T-cell (primary cell): ENCODE measurements around the gene ABHD17A. TPM values are rescaled to one million over a fixed set of nuclear protein-coding genes. Genes with fewer than 3 reads are reported as not detected.
A peak's percentile ranks its signal among the peaks of the same experiment; 100 is the strongest.
"Not testable (repeated sequence)": the region's sequence is repeated elsewhere in the genome, so short reads cannot be mapped to it uniquely, and the experiment has no call there.

Source experiments
- ATAC-seq, 4 experiments: fragments of 200-7000 bp in 3 of 4; fragments of 150-1000 bp in 1 of 4; cut with Tn5 transposase; replicated peaks in 1 of 4; 1 replicate in 3 of 4; 2 replicates in 1 of 4; pipeline ENCODE4 v1.10.0; 2021; ENCODE audit warnings: moderate library complexity in 3 of 4, mild to moderate bottlenecking in 2 of 4, moderate number of reproducible peaks in 1 of 4
- CTCF ChIA-PET, 2 donors: fragments of 300-600 bp; sonication (Branson Sonifier 250); formaldehyde crosslinking; loops; one replicate each; lab custom pipeline; 2022; ENCODE audit warnings: antibody characterized with exemption in 2 of 2; lab: Charles Lee
- POLR2A ChIA-PET, 2 donors: fragments of 300-600 bp; sonication (Branson Sonifier 250); formaldehyde crosslinking; loops; one replicate each; lab custom pipeline; 2022; ENCODE audit warnings: antibody characterized with exemption in 2 of 2; lab: Charles Lee
- DNase-seq, 35 experiments: peaks; one replicate each; pipeline versions ENCODE4 v3.0.0 to v3.0.0-alpha.2; 2013 to 2023
- H3K27ac ChIP-seq: one replicate; pipeline ENCODE4 v1.5.1; 2013; ENCODE audit warnings: low read length
- H3K27me3 ChIP-seq, 2 experiments: replicated peaks in 1 of 2; 1 replicate in 1 of 2; 2 replicates in 1 of 2; pipeline versions ENCODE4 v1.6.1 to v1.7.0; 2013; ENCODE audit warnings: low read length in 1 of 2, mixed read lengths in 1 of 2; ENCODE audit not compliant: control insufficient read depth in 2 of 2, insufficient read depth in 2 of 2; ENCODE audit errors: extremely low read depth in 1 of 2
- H3K36me3 ChIP-seq, 2 donors: 1 replicate in 1 of 2; 2 replicates in 1 of 2; pipeline versions ENCODE4 v1.6.1 to v1.7.0; 2013; ENCODE audit warnings: low read length in 1 of 2; ENCODE audit not compliant: control insufficient read depth in 2 of 2, insufficient read depth in 1 of 2; ENCODE audit errors: extremely low read depth in 1 of 2
- H3K4me1 ChIP-seq, 2 experiments: 1 replicate in 1 of 2; 2 replicates in 1 of 2; pipeline versions ENCODE4 v1.6.1 to v1.7.0; 2013; ENCODE audit warnings: low read length in 2 of 2, mixed read lengths in 1 of 2; ENCODE audit not compliant: insufficient read depth in 2 of 2, control insufficient read depth in 1 of 2; ENCODE audit errors: extremely low read depth in 1 of 2
- H3K4me3 ChIP-seq, 2 donors: 1 replicate in 1 of 2; 2 replicates in 1 of 2; pipeline versions ENCODE4 v1.5.1 to v1.7.0; 2013; ENCODE audit warnings: mild to moderate bottlenecking in 2 of 2, low read length in 1 of 2, moderate library complexity in 1 of 2; ENCODE audit not compliant: control insufficient read depth in 1 of 2; ENCODE audit errors: extremely low read depth in 1 of 2
- H3K9me3 ChIP-seq: 2 replicates; pipeline ENCODE4 v1.7.0; 2013
- H3K27ac Mint-ChIP-seq, 2 donors: one replicate each; pipeline ENCODE4 v1.8.0; 2020 to 2021; ENCODE audit warnings: mild to moderate bottlenecking in 2 of 2, mixed read lengths in 2 of 2
- H3K27me3 Mint-ChIP-seq, 2 donors: one replicate each; pipeline ENCODE4 v1.8.0; 2021 to 2022; ENCODE audit warnings: mixed read lengths in 2 of 2
- H3K36me3 Mint-ChIP-seq: one replicate; pipeline ENCODE4 v1.8.0; 2021; ENCODE audit warnings: mixed read lengths
- H3K4me1 Mint-ChIP-seq, 3 donors: one replicate each; pipeline ENCODE4 v1.8.0; 2020 to 2022; ENCODE audit warnings: mixed read lengths in 3 of 3, mild to moderate bottlenecking in 1 of 3
- H3K4me3 Mint-ChIP-seq, 3 donors: one replicate each; pipeline ENCODE4 v1.8.0; 2020 to 2022; ENCODE audit warnings: mild to moderate bottlenecking in 3 of 3, mixed read lengths in 3 of 3, moderate library complexity in 3 of 3
- H3K9me3 Mint-ChIP-seq, 3 donors: one replicate each; pipeline ENCODE4 v1.8.0; 2020 to 2022; ENCODE audit warnings: mixed read lengths in 3 of 3
- WGBS: methylation state at CpG from one replicate; pipeline ENCODE4 v1.1.5; 2013; ENCODE audit warnings: missing lambda C conversion rate; ENCODE audit not compliant: insufficient coverage; 5-methylcytosine and 5-hydroxymethylcytosine counted together
- total RNA-seq, 35 experiments: library from RNA in 6 of 35; stranded (reverse) in 6 of 35; fragments of 120-200 nt in 1 of 35; gene quantifications; one replicate each; pipeline versions ENCODE4 v1.2.1 to v1.2.4 and lab custom pipeline; 2013 to 2026

The ABHD17A gene
- total RNA-seq, 5 donors from 2014 or later (not counting 1 experiment from before 2014, with no cell fraction given): 136 to 185 (median 151) TPM

- Mint-ChIP-seq H3K4me3 (peak overlapping the region; percentile 94 to 99 (median 97)), H3K4me1 (peaks cover 30 to 42% (median 32%) of the 10 kb centered on the region in 3 donors), H3K27ac (peak overlapping the region; percentile 95 to 99), H3K27me3 (no peaks in the 10 kb centered on the region), H3K9me3 (no peaks in the 10 kb centered on the region), H3K36me3 (peaks cover 11% of the 10 kb centered on the region)
- ChIA-PET POLR2A (interaction anchor here in 1 of 2 donors (0.6 kb wide), 1 partner anchor 70 kb away, joined by 3 read pairs; no protein-coding TSS in a partner anchor), CTCF (no interaction called here)
- Histone ChIP-seq H3K36me3 (peaks cover 6 to 15% of the 10 kb centered on the region in 2 donors), H3K9me3 (no peaks in the 10 kb centered on the region), H3K27me3 (no peaks in the 10 kb centered on the region), H3K4me1 (peaks cover 17 to 57% of the 10 kb centered on the region in 2 experiments), H3K27ac (peak overlapping the region; percentile 95), H3K4me3 (peak overlapping the region; percentile 85 to 99)
- DNase-seq: peak; percentile 54 to 92 (median 79)
- peak; percentile 38 to 72 (median 60) for ATAC-seq
- WGBS: 9% methylated on average over 24 of the region's 31 CpGs
These were observed 3.1 kb downstream of the ABHD17A start for GRCh38 chr19:1882089-1882785.

GRCh38 chr19:1881393-1882088 is 3.8 kb downstream of the ABHD17A start:
- H3K4me1 Mint-ChIP-seq: peaks cover 30 to 43% (median 33%) of the 10 kb centered on the region in 3 donors
- WGBS: 25% methylated on average over 14 of the region's 44 CpGs

GRCh38 chr19:1880611-1881392 is 4.5 kb downstream of the ABHD17A start:
- H3K4me1 Mint-ChIP-seq: peaks cover 34 to 49% (median 38%) of the 10 kb centered on the region in 3 donors

More at GRCh38 chr19:1881393-1882088, 3.8 kb downstream of the ABHD17A start:
- H3K36me3 Mint-ChIP-seq: peaks cover 11% of the 10 kb centered on the region
- DNase-seq, H3K9me3 ChIP-seq, H3K27me3 ChIP-seq, H3K9me3 Mint-ChIP-seq, POLR2A ChIA-PET, CTCF ChIA-PET, H3K27me3 Mint-ChIP-seq: not testable (repeated sequence)
- H3K27ac ChIP-seq: peak overlapping the region; percentile 95
- H3K27ac Mint-ChIP-seq: peak overlapping the region; percentile 95 to 99
- peaks cover 6 to 15% of the 10 kb centered on the region in 2 donors for H3K36me3 ChIP-seq
- peaks cover 18 to 61% of the 10 kb centered on the region in 2 experiments for H3K4me1 ChIP-seq
- peak overlapping the region; percentile 85 to 99 for H3K4me3 ChIP-seq
- ATAC-seq: peak in 1 of 4 experiments; percentile 1
- peak overlapping the region; percentile 94 to 99 (median 97) for H3K4me3 Mint-ChIP-seq

GRCh38 chr19:1879982-1880381 is 5.3 kb downstream of the ABHD17A start:
- POLR2A ChIA-PET, H3K27me3 Mint-ChIP-seq, CTCF ChIA-PET, DNase-seq, H3K4me3 ChIP-seq, H3K9me3 Mint-ChIP-seq, ATAC-seq, H3K9me3 ChIP-seq, H3K27me3 ChIP-seq: not testable (repeated sequence)
- H3K4me1 ChIP-seq: peaks cover 20 to 57% of the 10 kb centered on the region in 2 experiments
- peak overlapping the region; percentile 23 for H3K27ac ChIP-seq
- Mint-ChIP-seq H3K36me3 (peaks cover 11% of the 10 kb centered on the region), H3K27ac (peak overlapping the region; percentile 44 to 55), H3K4me3 (peak overlapping the region in 2 of 3 donors; percentile 13 to 45), H3K4me1 (peaks cover 39 to 55% (median 40%) of the 10 kb centered on the region in 3 donors)
- WGBS: 87% methylated on average over 10 of the region's 17 CpGs
- H3K36me3 ChIP-seq: peaks cover 6 to 15% of the 10 kb centered on the region in 2 donors

More at GRCh38 chr19:1880611-1881392, 4.5 kb downstream of the ABHD17A start:
- peaks cover 6 to 15% of the 10 kb centered on the region in 2 donors for H3K36me3 ChIP-seq
- no peak overlapping the region for H3K4me3 ChIP-seq
- H3K27me3 ChIP-seq: no peaks in the 10 kb centered on the region
- H3K27ac Mint-ChIP-seq: peak overlapping the region; percentile 55 to 69
- peak overlapping the region; percentile 41 to 49 (median 45) for H3K4me3 Mint-ChIP-seq
- H3K27ac ChIP-seq: peak overlapping the region; percentile 23
- H3K4me1 ChIP-seq: peaks cover 20 to 61% of the 10 kb centered on the region in 2 experiments
- WGBS: 86% methylated on average over 19 of the region's 35 CpGs
- no peaks in the 10 kb centered on the region for H3K9me3 Mint-ChIP-seq
- ChIA-PET CTCF (no interaction called here), POLR2A (no interaction called here)
- no peak for DNase-seq
- ATAC-seq: no peak
- H3K27me3 Mint-ChIP-seq: no peaks in the 10 kb centered on the region
- H3K36me3 Mint-ChIP-seq: peaks cover 11% of the 10 kb centered on the region
- no peaks in the 10 kb centered on the region for H3K9me3 ChIP-seq

GRCh38 chr19:1878583-1878982 is 6.7 kb downstream of the ABHD17A start:
- Histone ChIP-seq H3K4me1 (peaks cover 28 to 54% of the 10 kb centered on the region in 2 experiments), H3K36me3 (peaks cover 6 to 19% of the 10 kb centered on the region in 2 donors)
- H3K27ac ChIP-seq, POLR2A ChIA-PET, ATAC-seq, CTCF ChIA-PET, DNase-seq, H3K4me3 Mint-ChIP-seq, H3K9me3 ChIP-seq, H3K4me3 ChIP-seq, H3K27me3 Mint-ChIP-seq, H3K36me3 Mint-ChIP-seq, H3K27me3 ChIP-seq, H3K9me3 Mint-ChIP-seq: not testable (repeated sequence)
- Mint-ChIP-seq H3K27ac (peak overlapping the region in 1 of 2 donors; percentile 22), H3K4me1 (peaks cover 40 to 58% (median 47%) of the 10 kb centered on the region in 3 donors)
- 86% methylated on average over 3 of the region's 8 CpGs for WGBS

GRCh38 chr19:1877280-1877660 is 8.0 kb downstream of the ABHD17A start:
- ATAC-seq, CTCF ChIA-PET, H3K9me3 Mint-ChIP-seq, H3K27me3 ChIP-seq, H3K27ac ChIP-seq, DNase-seq, H3K4me3 Mint-ChIP-seq, H3K27me3 Mint-ChIP-seq, H3K9me3 ChIP-seq, H3K36me3 Mint-ChIP-seq, POLR2A ChIA-PET, H3K27ac Mint-ChIP-seq, H3K4me3 ChIP-seq: not testable (repeated sequence)
- Histone ChIP-seq H3K4me1 (peaks cover 23 to 54% of the 10 kb centered on the region in 2 experiments), H3K36me3 (peaks cover 13 to 31% of the 10 kb centered on the region in 2 donors)
- 93% methylated on average over 16 of the region's 47 CpGs for WGBS
- peaks cover 34 to 54% (median 38%) of the 10 kb centered on the region in 3 donors for H3K4me1 Mint-ChIP-seq
